Hematopoietic multipotent progenitor cell treated with erythropoietin and hydrocortisone succinate and interleukin-3 and kit ligand, for 17 days (in vitro differentiated cells): ENCODE measurements around the gene KCNQ2.

ENCODE experiments used
- DNase-seq: peaks from one replicate; pipeline ENCODE4 v3.0.0-alpha.2; 2015; ENCODE audit warnings: low spot score

KCNQ2 gene

DNA sequence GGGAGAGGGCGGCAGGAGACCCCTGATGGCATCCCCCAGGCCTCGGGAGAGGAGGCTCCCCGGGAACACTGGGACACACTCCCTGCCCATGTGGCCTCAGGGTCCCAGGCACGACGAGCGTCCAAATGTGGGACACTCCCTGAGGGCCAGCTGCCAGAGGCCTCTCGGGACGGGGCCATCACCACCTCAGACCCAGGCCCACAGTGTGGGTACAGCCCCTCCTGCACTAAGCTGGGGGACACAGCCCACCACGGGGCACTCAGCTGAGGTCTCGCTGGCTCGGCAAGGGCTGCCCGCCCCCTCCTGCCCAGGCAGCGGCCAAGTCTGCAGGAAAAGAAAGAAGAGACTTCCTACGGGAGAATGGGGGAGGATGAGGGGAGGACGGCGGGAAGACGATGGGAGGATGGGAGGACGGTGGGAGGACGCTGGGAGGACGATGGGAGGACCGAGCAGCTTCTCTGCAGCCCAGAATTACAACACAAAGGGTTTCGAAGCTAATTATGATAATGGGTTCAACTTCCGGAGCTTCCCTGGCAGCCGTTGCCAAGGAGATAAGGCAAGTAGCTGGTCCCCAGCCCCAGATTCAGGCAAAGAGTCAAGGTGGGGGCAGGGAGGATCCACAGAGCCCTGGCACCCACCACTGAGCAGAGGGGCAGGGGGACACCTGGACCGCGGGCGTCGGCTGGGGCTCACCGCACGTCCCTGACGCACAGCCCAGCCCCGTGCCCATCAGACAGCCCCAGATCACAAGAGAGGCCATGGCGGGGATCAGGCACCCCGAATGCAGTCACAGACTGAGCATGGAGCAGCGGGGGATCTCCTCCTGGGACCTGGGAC lies 17.5 kb downstream of the KCNQ2 start:
- DNase-seq = no peak

DNA sequence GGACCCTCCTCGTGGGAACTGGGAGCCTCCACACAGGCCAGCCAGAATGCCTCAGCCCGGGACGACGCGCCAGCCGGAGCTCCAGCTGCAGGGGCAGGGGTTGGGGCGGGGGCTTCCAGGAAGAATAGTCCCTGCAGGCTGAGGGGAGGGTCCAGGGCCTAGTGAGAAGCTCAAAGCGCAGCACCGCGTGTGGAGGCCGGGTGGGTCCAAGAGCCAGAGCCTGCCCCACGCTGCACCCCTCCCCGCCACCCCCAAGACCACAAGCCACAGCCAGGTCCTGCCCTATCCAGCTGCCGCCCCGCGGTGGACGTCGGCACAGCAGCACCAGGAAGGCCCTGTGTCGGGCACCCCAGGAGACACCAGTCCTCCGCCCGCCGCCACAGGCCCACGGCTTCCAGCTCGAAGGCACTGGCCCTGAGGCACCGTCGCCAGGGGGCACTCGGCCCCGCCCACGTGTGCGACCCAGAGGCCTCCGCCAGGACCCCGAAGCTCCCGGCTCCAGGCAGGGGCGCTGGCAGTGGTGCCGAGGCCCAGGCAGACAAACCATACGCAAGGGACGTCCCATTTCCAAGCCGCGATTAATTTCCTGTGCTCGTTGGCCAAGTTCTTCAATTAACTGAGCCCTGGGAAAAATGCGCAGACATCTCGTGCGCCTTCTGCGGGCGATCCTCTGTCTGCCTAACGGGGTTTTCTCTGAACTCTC lies 19.5 kb downstream of the KCNQ2 start:
- DNase-seq = no peak

DNA sequence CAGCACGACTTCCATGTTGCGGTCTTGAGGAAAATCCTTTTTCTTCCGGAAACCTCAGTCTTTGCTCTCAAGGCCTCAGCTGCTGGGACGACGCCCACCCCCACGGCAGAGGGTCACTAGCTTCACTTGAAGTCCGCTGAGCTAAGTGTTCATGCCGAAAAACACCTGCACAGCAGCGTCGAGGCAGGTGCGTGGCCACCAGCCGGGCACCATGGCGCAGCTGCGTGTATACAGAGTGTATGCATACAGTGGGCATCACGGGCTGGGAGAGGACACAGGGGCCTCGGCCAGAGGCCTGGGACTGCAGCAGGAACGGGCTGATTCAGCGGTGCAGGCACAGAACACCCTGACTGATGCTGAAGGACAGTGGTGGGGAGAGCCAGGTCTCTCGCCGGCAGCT lies 20.1 kb downstream of the KCNQ2 start:
- no peak for DNase-seq

DNA sequence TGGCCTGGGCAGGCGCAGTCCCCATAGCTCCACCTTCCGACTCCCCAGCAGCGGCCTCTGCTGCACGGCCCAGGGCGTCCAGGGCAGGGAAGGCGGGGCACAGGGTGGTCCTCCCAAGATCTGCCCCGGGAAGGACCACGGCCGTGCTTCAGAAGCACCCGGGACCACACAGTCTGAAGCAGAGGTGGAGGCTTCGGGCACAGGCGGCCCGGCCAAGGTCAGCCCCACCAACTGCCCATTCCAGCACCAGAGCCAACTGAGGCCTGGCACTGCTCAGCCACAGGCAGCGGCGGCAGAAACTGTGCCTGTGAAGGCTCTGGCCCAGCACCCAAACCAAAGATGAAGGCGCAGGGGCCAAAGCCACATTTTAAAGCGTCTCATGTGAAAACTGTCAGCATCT lies 20.6 kb downstream of the KCNQ2 start:
- no peak for DNase-seq

DNA sequence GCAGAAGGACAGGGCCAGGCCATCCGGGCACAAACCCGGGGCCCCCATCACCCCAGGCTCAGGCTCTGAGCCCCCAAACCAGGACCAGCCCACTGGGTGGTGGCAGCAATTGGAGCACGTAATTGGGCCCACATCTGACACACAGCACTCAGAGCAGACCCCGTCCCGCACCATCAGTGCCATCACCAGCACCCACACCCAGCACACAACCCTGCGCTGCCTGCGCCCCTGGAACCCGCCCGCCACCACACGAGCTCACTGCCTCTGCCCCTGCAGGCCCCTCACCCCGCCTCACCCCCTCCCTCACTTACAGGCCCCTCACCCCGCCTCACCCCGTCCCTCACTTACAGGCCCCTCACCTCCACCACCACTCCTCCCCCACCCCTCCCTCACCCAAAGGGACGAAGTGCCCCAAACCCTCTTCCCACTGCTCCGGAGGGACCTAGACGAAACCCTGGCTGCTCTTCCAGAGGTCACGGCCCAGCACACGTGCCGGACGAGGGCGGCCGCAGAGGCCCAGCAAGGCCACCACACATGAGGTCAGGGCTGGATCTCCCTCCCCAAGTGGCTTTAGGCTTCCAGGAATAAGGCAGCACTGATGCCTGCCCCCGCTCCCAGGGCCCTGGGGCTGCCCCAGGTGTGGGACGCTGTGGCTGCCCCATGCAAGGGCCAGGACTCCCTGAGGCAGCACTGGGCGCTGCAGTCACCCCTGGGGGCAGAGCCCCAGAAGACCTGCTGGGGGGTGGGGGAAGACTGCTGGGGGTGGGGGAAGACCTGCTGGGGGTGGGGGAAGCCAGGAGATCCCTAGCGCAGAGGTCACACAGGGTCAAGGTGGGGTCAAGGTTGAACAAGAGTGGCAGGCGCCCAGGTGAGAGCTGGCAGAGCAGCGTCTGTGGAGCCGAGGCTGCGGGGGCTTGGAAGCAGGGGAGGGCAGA lies 22.4 kb downstream of the KCNQ2 start:
- no peak for DNase-seq

DNA sequence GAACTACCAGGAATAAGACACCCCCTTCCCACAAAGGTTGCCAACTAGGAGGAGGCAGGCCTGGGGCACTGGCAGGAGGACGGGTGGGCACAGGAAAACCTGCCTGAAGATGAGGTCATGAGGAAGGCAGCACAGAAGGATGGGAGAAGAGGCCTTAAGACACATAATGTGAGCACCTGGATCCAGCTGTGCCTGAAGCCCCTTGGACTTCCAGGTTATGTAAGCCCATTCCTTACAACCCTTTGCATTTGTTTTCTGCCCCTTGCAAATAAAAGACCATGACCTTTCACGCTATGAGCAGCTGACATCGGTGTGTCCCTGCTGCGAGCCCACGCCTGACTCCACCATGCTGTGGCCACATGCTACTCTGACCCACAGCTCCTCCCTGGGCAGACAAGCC lies 23.4 kb downstream of the KCNQ2 start:
- no peak for DNase-seq

DNA sequence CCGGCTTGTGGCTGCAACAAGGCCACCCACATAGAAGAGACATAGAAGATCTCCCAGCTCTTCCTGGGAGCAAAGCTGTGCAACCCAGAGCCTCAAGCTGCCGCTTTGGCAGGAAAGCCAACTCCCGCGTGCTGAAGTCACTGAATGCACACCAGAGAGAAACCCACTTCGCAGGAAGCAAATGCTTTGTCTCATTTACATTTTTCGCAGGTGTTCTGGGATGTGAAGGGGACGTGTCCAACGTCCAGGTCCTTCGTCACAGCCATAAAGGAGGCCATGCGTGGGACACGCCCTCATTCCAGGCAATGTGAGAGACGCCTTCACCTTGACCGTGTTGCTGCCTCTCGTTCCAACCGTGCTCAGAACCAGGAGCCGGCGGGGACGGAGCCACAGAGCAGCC lies 24.4 kb downstream of the KCNQ2 start:
- DNase-seq = no peak

DNA sequence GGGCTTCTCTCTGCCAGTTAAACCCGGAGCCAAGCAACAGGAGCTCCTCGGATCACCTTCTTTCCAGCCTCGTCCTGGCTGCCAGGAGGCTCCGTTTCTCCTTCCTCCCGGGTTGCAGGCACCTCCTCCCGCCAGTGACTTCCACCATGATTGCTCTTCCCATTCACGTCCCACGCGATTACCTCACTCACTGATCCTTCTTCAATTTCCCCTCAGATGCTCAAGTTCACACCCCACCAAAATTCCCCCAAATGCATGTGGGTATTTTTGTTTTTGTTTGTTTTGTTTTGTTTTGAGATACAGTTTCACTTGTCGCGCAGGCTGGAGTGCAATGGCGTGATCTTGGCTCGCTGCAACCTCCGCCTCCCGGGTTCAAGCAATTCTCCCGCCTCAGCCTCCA lies 25.1 kb downstream of the KCNQ2 start:
- DNase-seq = no peak

DNA sequence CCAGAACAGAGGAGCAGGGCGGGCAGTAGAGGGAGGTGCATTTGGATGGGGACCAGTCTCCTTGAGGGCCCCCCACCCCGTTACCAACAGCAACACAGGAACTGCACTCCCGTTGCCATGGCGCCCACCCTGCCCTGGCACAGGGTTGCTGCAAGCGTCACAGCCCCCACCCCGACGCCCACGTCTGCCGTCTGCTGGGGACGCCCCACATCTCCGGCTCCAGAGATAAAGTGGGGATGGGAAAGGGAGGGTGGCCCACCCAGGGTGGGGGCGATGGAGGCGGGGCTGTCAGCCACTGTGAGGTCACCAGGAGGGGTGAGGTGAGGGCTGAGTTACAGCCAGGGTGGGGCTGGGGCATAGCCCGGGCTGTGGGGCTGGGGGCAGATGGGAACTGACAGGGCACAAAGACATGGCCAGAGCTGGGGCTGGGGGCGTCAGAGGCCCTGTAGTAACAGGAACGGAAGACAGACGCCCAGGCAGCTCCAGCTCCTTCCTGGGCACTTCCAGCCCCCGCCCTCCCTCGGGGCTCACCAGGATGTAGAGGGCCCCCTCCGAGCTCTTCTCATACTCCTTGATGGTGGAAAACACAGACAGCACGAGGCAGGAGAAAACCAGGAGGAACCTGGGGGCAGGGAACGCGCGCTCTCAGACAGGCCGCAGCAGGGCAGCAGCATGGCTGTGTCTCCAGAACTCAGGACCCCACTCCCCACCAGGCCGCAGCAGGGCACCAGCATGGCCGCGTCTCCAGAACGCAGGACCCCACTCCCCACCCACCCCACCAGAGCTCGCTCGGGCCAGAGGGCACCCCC lies 26.0 kb downstream of the KCNQ2 start:
- DNase-seq = no peak

DNA sequence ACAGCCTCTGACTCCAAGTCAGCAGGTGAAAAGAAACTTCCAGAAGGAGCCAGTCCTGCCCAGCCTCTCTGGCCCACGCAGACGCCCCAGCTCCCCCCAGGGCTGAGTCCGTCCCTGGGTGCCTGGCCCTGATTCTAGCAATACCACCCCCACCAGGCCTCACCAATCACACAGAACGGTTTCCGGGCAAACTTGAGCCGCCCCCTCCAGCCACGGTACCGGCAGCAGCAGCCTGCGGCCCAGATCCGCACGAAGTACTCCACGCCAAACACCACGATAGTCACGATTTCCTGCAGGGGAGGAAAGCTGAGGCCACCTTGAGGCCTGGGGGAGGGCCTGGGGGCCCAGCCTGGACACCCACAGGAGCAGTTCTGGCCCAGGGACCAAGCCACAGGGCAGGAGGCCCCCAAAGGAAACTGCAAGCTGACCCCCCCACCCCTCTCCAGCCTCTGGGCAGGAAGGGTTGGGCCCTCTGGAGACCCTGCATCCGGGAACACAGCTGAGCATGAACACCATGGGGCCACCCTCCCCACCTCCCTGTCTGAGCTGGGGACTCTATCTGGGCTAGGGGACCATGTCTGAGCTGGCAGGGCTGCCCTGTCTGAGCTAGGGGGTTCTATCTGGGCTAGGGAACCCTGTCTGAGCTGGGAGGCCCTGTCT lies 27.2 kb downstream of the KCNQ2 start:
- DNase-seq = no peak

DNA sequence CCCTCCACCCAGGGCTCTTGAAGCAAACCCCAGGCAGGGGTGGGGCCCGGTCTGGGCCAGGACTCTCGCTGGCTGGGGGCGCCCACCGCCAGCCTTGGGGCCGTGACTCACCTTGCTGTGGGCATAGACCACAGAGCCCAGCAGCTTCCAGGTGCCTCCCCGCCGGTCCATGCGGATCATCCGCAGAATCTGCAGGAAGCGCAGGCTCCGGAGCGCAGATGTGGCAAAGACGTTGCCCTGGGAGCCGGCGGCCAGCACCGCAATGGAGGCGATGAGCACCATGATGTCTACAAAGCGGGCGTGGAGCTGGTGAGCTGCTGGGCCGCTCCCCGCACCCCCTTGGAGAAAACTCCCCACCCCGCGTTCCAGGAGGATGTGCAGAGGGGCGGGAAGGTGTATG lies 27.9 kb downstream of the KCNQ2 start:
- no peak for DNase-seq

DNA sequence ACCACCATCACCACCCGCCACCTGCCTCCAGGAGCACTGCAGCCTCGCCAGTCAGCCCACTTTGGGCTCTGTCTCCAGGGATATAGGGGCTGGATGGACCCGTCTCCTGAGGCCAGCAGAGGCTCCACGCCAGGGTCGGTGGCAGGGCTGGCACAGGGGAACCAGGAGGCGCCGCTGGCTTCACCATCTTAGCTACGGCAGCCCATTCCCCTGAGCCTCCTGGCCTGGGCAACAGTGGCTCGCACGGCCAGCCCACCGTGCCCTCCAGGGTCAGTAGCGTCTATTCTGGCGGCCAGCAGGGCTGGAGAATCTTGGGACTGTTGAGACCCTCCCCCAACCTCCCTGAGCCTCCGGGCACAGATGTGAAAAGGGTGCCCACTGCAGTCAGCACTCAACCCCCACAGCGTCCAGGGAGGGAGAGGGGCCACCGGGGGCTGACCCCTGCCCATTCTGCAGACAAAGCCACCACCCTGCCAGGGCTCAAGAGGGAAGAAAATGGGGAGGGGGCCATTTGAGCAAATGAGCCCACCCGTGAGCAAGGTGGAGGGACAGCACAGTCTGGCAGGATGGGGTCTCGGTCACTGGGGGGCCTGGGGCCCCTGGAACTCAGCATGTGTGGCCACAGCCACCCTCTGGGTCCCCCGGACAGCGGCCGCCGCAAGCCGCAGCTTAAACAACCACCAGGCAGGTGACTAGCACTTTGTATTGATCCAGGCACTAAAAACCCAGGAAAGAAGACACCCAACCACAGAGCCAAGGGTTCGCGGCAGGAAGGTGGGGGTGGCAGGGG lies 28.7 kb downstream of the KCNQ2 start:
- DNase-seq = no peak

DNA sequence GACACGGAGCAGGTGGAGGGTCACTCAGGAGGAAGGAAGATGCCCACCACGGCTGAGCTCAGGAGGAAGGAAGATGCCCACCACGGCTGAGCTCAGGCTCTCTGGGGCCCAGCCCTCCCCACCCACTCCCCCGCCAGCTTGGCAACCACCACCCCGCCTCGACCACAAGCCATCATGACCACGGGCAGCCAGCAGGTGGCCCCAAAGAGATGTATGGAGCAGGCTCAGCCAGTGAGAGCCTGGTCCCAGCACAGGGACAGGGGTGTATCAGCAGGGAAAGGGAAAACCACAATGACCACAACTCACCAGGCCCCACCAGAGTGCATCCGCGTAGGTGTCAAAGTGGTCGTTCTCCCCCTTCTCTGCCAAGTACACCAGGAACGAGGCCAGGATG lies 30.4 kb downstream of the KCNQ2 start:
- no peak for DNase-seq

DNA sequence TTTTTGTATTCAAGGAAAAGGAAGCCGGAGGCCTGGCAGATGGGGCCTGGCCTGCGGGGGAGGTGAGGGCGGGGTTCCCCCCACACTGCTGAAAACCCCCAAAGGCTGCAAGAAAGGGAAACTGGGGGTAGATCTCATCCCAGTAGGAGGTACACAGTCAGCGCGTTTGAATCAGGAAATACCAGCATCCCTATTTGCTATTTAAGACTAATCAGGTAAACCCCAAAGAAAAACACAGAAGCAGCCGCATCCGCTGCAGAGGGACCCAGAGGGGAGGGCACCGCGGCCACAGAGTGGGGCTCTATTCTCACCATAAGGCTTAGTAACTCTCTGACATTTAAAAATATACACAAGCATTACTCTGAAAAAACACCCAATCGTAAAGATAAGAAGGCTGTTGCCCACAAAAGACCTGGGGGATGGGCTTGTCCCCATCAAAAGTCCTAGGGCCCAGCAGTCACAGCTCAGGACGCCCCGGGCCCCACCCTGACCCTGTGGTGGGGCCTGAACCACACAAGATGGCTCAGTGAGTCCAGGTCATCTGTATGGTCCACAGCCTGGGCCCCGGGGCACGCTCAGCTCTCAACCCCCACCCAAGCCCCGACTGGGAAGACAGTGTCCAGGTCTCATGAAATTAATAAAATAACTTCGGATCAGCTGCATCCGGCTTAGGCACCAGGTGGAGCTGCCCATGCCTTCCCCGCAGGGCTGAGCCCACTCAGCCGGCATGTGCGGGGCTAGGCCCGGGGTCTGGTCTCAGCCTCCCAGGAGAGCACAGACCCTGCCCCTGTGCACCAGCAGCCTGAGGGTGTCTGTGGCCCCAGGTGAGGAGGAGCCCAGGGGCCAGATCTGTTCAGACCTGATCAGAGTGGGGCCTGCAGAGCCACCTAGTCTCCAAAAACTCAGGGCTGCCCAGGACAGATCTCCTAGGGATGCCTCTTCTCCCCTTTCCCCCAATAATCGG lies 31.0 kb downstream of the KCNQ2 start:
- no peak for DNase-seq

DNA sequence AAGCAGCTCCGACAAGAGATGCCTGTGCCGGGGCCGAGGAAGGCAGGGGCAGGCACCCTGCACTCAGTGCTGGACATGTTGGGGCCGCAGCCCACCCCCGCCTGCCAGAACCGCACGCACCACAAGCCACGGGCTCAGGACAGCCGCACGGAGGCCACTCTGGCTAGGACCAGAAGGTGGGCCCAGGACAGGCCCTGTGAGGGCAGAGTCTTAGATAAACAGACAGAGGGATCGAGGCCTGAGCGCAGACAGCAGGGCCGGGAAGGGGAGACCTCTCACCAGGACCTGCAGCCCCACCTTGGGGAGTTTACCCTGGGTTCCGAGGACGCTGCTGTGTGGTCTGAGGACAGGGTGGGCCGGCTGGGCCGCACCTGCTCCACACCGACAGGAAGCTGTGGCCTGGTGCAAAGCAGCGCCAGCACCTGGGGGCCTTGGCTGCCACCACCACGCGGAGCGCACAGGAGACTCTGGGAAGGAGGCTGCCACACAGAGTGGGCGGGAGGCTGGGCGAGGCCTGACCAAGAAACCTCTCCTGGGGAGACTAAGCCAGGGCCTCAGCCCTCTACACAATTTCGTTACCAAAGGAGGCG lies 32.0 kb downstream of the KCNQ2 start:
- no peak for DNase-seq

DNA sequence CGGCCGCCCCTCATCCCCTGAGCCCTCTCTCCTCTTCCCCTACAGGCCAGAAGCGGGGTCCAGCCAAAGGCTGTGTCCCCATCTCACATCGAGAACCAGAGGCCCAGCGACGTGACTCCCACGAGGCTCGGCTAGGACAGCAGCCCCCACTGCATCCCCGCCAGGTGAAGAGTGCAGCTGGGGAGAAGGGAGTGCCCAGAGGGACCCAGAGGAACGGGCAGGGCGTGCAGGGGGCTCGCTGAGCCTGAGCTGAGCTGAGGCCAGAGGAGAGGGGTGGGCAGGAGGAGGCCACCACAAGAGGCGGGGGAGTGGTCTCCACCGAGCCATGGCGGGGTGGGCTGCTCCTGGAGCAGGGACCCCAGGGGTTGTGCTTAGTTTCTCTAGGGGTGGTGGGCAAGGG lies 32.6 kb downstream of the KCNQ2 start:
- DNase-seq = no peak

DNA sequence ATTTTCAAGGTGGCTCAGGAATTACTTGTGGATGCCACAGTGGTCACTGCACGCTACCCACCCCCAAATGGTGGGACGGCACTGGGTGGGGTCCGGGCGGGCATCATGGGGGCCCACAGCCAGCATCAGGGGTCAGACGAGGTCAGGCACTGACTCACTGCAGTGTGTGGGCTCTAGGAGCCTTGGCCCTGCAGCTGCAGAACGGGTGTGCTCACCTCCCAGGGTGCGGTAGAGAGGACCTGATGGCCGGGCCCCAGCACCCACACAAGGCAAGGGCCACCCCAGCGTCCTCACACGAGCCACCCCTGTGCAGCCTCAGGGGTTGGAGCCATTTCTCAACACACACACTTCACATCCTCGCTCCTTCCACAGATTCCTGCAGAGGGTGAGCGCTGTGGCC lies 34.3 kb downstream of the KCNQ2 start:
- no peak for DNase-seq

DNA sequence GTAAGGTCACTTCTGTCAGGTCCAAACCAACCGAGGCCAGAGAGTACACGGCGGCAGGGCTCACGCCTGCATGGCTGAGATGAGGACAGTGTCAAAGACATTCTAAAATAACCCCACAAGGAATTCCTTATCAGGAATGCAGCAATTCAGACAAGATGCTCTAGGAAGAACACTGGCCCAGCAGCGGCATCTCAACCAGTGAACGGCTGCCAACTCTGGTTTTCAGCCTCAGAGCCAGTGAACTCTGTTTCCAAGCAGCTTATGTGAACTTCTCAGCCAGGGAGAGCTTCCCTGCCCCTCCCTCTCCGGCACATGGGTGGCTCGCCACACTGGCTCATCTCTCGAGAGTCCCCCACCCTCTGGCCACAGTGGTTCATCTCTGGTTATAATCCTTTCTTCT lies 36.9 kb downstream of the KCNQ2 start:
- DNase-seq = no peak
